ENCODE data around the gene TJP2.

TJP2 gene

DNA sequence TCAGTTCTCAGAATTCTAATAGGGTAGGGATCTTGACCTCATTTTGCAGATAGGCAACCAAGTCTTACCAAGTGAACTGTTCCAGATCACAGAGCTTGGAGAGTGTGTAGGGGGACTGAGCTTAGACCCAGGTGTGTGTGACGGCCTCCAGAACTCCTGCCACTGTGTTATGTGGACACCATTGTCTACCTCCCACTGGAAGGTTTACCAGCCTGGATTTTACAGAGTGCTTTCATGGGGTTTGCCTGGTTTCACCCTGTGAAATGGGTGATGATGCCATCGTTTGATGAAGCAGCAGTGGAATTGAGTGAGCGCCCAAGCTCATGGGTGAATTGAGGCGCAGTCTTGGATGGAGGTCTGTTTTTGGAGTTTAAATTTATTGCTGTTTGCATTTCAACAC lies 23.6 kb downstream of the TJP2 start:
- TF ChIP-seq, protein P1, sequence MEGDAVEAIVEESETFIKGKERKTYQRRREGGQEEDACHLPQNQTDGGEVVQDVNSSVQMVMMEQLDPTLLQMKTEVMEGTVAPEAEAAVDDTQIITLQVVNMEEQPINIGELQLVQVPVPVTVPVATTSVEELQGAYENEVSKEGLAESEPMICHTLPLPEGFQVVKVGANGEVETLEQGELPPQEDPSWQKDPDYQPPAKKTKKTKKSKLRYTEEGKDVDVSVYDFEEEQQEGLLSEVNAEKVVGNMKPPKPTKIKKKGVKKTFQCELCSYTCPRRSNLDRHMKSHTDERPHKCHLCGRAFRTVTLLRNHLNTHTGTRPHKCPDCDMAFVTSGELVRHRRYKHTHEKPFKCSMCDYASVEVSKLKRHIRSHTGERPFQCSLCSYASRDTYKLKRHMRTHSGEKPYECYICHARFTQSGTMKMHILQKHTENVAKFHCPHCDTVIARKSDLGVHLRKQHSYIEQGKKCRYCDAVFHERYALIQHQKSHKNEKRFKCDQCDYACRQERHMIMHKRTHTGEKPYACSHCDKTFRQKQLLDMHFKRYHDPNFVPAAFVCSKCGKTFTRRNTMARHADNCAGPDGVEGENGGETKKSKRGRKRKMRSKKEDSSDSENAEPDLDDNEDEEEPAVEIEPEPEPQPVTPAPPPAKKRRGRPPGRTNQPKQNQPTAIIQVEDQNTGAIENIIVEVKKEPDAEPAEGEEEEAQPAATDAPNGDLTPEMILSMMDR (conservative IDR thresholded peaks at IDR 0.05; ENCODE audit: low read depth, low read length): no peak
- DNase-seq (ENCODE audit: low read depth): no peak

GRCh38 chr9:69198521-69199220 lies 24.6 kb downstream of the TJP2 start:
- TF ChIP-seq, protein P1 (conservative IDR thresholded peaks at IDR 0.05; ENCODE audit: low read depth, low read length): no peak
- DNase-seq (ENCODE audit: low read depth): no peak
- no peak overlapping the region for H3K4me3 ChIP-seq (ENCODE audit: low read depth, low read length)

More for the DNA sequence above, 23.6 kb downstream of the TJP2 start:
- H3K4me3 ChIP-seq (ENCODE audit: low read depth, low read length): no peak overlapping the region

DNA sequence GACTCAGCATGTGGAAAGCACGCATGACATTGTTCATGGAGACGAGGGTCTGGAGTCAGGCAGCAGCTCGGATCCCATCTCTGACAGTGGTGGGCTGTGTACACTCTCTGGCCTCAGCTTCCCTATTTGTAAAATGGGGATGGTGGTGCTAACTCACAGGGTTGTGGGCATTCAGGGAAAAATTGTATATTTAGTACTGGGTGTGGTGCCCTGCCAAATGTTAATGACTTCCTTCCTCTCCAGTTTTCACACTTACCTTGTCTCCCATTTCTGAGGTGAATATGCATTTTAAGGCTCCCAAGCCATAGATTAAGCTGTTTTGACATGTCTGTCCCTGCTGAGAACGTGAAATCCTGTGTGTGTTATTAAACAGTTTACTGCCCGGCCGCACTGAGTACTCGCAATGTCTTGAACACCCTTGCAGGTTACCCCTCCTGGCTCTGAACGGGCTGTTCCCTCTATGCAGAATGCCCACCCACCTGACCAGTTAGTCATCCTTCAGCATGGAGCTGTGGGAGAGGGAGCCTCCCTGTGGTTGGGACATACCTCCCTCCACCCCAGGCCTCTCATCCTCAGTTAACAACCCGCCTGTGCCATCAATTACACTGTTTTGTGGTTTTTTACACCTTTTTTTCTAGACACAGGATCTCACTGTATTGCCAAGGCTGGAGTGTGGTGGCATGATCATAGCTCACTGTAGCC lies 25.8 kb downstream of the TJP2 start:
- TF ChIP-seq, protein P1 (conservative IDR thresholded peaks at IDR 0.05; ENCODE audit: low read depth, low read length): peak; percentile 30
- no peak overlapping the region for H3K4me3 ChIP-seq (ENCODE audit: low read depth, low read length)
- DNase-seq (ENCODE audit: low read depth): peak; percentile 67

DNA sequence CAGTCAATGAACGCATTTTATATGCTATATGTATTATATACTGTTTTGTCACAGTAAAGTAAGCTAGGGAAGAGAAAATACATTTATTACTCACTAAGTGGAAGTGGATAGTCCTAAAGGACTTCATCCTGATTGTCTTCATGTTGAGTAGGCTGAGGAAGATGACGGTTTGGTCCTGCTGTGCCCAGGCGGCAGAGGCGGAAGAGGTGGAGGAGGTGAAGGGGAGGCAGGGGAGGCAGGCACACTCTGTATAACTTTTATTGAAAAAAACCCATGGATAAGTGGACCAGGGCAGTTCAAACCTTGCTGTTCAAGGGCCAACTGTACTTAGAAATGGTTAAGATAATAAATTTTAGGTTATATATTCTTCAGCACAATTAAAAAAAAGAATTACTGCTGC lies 28.5 kb downstream of the TJP2 start:
- H3K4me3 ChIP-seq (ENCODE audit: low read depth, low read length): no peak overlapping the region
- DNase-seq (ENCODE audit: low read depth): no peak
- TF ChIP-seq, protein P1 (conservative IDR thresholded peaks at IDR 0.05; ENCODE audit: low read depth, low read length): no peak

DNA sequence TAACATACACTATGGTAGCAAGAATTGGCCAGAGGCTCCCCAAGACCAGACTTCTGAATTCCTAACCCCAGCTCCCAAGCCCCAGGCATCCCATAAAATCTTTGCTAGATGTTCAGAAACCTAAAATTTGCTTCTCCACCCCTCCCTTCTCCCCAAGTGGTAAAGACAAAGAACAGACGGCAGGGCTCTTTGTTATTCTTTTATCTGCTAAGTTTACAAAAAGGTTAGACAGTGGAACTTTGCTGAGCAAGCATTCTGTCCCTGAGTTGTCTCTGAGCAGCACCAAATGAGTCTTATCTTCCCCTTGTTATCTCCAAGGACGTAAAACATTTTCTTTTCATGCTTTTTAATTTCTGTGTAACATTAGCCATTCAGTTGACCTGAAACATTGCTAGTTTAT lies 30.2 kb downstream of the TJP2 start:
- H3K4me3 ChIP-seq (ENCODE audit: low read depth, low read length): no peak overlapping the region
- DNase-seq (ENCODE audit: low read depth): peak; percentile 44
- TF ChIP-seq, protein P1 (conservative IDR thresholded peaks at IDR 0.05; ENCODE audit: low read depth, low read length): no peak

DNA sequence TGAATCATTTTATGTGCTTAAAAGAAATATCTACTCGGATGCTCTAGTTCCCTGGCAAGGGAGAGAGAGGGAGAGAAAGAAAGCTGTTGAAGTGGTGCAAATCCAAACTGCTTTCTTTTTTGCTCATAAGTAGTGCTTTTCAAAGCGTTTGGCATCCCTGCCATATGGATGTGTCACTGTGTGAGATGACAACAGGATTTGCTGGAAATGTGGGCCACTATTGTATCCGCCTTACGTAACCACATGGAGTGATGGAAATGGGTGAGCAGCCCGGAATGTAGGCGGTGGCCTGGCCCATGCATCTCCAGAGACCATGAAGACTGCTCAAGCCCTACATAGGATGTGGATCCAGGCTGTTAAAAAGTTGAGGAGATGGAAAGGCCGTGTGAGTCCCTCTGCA lies 30.8 kb downstream of the TJP2 start:
- DNase-seq (ENCODE audit: low read depth): peak; percentile 28
- TF ChIP-seq, protein P1 (conservative IDR thresholded peaks at IDR 0.05; ENCODE audit: low read depth, low read length): no peak
- H3K4me3 ChIP-seq (ENCODE audit: low read depth, low read length): no peak overlapping the region
